ENCODE results near the gene UNCX.

DNA sequence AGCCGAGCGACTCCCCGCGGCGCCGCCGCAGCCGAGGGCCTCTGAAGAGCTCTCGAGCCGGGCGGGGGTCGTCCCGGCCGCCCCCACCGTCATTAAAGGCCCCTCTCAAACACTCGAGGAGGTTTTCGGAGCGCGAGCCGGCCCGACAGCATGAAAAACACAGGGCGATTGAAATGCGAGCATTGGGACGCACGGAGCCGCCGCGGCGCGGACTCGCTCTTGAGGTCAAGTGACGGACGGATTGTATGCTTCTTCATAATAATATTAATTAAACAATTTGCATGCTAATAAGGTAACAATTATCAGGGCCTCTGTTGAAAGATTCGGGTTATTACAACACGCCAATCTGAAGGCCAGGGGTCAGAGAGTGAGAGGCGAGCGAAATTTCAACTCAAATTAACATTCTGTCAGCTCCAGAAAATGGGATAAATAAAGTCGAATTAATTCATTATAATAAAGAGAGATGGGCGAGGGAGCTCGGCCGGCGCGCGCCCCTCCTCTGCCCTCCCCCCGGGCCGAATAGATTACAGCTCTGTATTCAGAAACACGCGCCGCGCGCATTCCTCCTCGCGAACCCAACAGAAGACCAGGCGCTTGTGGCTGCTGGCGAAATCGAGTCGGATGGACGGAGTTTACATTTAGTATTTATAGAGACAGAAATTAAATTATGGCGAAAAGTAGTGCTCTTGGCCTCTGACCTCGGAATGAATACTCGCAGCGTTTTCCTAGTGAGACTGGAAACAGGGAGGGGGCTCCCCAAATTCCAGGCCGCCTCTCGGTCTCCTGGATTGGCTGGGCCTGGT, 2.1 kb upstream of the UNCX start:
- TF ChIP-seq POLR2A (IDR thresholded peaks at IDR 0.05; ENCODE audit: low read depth) (no peak), POLR2AphosphoS5 (IDR thresholded peaks at IDR 0.05) (no peak)
- TF ChIP-seq, protein P1, sequence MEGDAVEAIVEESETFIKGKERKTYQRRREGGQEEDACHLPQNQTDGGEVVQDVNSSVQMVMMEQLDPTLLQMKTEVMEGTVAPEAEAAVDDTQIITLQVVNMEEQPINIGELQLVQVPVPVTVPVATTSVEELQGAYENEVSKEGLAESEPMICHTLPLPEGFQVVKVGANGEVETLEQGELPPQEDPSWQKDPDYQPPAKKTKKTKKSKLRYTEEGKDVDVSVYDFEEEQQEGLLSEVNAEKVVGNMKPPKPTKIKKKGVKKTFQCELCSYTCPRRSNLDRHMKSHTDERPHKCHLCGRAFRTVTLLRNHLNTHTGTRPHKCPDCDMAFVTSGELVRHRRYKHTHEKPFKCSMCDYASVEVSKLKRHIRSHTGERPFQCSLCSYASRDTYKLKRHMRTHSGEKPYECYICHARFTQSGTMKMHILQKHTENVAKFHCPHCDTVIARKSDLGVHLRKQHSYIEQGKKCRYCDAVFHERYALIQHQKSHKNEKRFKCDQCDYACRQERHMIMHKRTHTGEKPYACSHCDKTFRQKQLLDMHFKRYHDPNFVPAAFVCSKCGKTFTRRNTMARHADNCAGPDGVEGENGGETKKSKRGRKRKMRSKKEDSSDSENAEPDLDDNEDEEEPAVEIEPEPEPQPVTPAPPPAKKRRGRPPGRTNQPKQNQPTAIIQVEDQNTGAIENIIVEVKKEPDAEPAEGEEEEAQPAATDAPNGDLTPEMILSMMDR (IDR thresholded peaks at IDR 0.05) = no peak
